Measurements from ENCODE around the gene CRB1.

CRB1 gene

DNA sequence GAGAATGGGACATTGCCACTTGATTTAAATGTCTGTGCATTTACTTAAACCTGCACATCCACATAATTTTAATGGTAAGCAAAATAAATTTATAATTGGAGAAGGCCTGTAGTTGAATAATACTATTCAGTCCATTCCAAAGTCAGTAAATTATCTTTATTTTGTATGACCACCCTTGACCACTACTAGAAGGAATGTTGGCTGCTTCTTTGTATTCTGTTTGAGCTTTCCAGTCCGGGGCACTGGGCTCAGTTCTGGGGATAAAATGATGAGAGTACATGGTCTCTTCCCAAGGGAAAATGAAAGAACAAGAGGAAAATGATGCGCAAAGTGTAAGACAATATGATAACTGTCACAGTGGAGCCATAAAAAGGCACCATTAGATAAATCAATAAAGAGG lies 98.9 kb downstream of the CRB1 start:
- CTCF ChIA-PET, result interaction anchor here (1.7 kb wide), 2 partner anchors 10 to 12 kb away, joined by 3 to 5 read pairs; no protein-coding TSS in a partner anchor
- DNase-seq (ENCODE audit: low read depth, low spot score), result no peak

GRCh38 chr1:197367627-197368026 lies 99.6 kb downstream of the CRB1 start:
- ChIA-PET POLR2A (no interaction called here), CTCF (interaction anchor here (1.7 kb wide), 1 partner anchor 11 kb away, joined by 3 read pairs; no protein-coding TSS in a partner anchor)
- no peak for TF ChIP-seq CTCF (IDR thresholded peaks at IDR 0.05; ENCODE audit: insufficient read depth, low read length, missing control alignments)
- H3K4me3 ChIP-seq (ENCODE audit: low read depth, low read length), result no peak overlapping the region
- DNase-seq (ENCODE audit: low read depth, low spot score), result no peak

More for the DNA sequence above, 98.9 kb downstream of the CRB1 start:
- TF ChIP-seq CTCF (IDR thresholded peaks at IDR 0.05; ENCODE audit: insufficient read depth, low read length, missing control alignments), result no peak
- H3K4me3 ChIP-seq (ENCODE audit: low read depth, low read length), result no peak overlapping the region
- POLR2A ChIA-PET, result no interaction called here

GRCh38 chr1:197374428-197374827 lies 106.4 kb downstream of the CRB1 start:
- POLR2A ChIA-PET, result no interaction called here
- no peak for DNase-seq (ENCODE audit: low read depth, low spot score)
- no peak overlapping the region for H3K4me3 ChIP-seq (ENCODE audit: low read depth, low read length)
- CTCF ChIA-PET, result no interaction called here
- no peak for TF ChIP-seq CTCF (IDR thresholded peaks at IDR 0.05; ENCODE audit: insufficient read depth, low read length, missing control alignments)

DNA sequence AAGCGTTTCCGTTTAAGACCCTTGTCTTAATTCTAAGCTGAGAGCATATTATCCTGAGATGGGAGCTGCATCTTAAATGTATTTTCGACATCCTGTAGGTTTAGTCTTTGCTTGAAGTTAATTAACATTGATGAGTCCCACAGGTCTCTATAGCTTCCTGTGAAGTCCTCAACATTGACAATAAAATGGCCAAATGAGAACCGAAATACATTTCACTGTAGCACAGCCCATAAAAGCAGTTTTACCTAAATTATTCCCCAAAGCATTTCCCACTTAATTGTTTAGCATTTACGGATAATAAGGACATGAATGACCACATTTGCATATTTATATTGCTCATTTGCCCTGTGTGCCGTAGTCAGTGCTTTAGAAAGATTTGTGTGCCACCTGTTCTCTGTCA lies 116.4 kb downstream of the CRB1 start:
- TF ChIP-seq CTCF (IDR thresholded peaks at IDR 0.05; ENCODE audit: insufficient read depth, low read length, missing control alignments), result no peak
- ChIA-PET CTCF (interaction anchor here (1.4 to 6.6 kb wide), 3 partner anchors 15 to 204 kb away, joined by 3 to 30 read pairs (median 12); no protein-coding TSS in a partner anchor), POLR2A (no interaction called here)
- no peak overlapping the region for H3K4me3 ChIP-seq (ENCODE audit: low read depth, low read length)
- no peak for DNase-seq (ENCODE audit: low read depth, low spot score)

DNA sequence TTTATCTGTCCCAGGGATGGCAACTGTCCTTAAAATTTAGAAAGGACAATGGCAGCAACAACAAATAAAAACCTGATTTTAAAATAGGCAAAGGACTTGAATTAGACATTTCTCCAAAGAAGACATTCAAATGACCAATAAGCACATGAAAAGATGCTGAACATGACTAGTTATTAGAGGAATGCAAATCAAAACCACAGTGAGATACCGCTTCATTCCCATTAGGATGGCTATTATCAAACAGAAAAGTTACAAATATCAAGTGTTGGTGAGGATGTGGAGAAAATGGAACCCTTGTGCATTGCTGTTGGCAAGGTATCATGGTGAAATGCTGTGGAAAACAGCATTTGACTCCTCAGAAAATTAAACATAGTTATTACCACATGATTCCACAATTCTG lies 120.7 kb downstream of the CRB1 start:
- ChIA-PET POLR2A (no interaction called here), CTCF (no interaction called here)
- H3K4me3 ChIP-seq (ENCODE audit: low read depth, low read length), result no peak overlapping the region
- TF ChIP-seq CTCF (IDR thresholded peaks at IDR 0.05; ENCODE audit: insufficient read depth, low read length, missing control alignments), result no peak
- no peak for DNase-seq (ENCODE audit: low read depth, low spot score)

- POLR2A ChIA-PET, result no interaction called here
- H3K4me3 ChIP-seq (ENCODE audit: low read depth, low read length), result no peak overlapping the region
- DNase-seq (ENCODE audit: low read depth, low spot score), result peak; percentile 31
- CTCF ChIA-PET, result interaction anchor here (0.9 to 3.0 kb wide), 5 partner anchors 9 to 129 kb away, joined by 3 to 23 read pairs (median 4); no protein-coding TSS in a partner anchor
- no peak for TF ChIP-seq CTCF (IDR thresholded peaks at IDR 0.05; ENCODE audit: insufficient read depth, low read length, missing control alignments)
Observed at GRCh38 chr1:197390856-197391255, 122.8 kb downstream of the CRB1 start.
